ENCODE measurements around the gene MBTPS1. TPM values are rescaled to one million over a fixed set of nuclear protein-coding genes. Genes with fewer than 3 reads are reported as not detected.
A peak's percentile ranks its signal among the peaks of the same experiment; 100 is the strongest.

The MBTPS1 gene
- total RNA-seq, 1 donor from 2014 or later, result 85.9 TPM

DNA sequence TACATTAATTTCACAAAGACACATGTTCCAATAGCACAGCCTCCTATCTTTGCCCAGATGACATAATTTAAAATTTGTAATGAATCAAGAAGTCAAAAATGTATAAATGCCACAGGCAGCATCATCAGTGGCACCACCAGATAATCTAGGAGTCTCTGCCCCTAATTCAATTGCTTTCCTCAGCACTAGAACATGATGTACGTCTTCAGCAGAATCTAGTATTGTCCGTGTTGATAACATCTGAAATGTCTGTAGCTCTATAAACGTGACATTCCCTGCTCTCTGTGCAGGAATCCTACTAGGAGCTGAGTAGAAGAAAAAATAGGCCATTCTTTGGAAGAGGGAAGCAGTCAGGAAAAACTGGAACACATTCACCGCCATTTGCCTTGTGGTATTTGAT is 52.8 kb downstream of the MBTPS1 start:
- H3K9ac ChIP-seq (ENCODE audit: low read length), result no peak overlapping the region
- FAIRE-seq (no peak), DNase-seq (ENCODE audit: low read depth) (no peak)
- no peaks in the 10 kb centered on the region for H3K79me2 ChIP-seq (ENCODE audit: insufficient read depth, low read length)
- H3K36me3 ChIP-seq (ENCODE audit: insufficient read depth, low read length), result peaks cover 35% of the 10 kb centered on the region
- H4K20me1 ChIP-seq (ENCODE audit: insufficient read depth, low read length), result peaks cover 5% of the 10 kb centered on the region
- TF ChIP-seq, protein P1, sequence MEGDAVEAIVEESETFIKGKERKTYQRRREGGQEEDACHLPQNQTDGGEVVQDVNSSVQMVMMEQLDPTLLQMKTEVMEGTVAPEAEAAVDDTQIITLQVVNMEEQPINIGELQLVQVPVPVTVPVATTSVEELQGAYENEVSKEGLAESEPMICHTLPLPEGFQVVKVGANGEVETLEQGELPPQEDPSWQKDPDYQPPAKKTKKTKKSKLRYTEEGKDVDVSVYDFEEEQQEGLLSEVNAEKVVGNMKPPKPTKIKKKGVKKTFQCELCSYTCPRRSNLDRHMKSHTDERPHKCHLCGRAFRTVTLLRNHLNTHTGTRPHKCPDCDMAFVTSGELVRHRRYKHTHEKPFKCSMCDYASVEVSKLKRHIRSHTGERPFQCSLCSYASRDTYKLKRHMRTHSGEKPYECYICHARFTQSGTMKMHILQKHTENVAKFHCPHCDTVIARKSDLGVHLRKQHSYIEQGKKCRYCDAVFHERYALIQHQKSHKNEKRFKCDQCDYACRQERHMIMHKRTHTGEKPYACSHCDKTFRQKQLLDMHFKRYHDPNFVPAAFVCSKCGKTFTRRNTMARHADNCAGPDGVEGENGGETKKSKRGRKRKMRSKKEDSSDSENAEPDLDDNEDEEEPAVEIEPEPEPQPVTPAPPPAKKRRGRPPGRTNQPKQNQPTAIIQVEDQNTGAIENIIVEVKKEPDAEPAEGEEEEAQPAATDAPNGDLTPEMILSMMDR (IDR thresholded peaks at IDR 0.05; ENCODE audit: insufficient read depth, low read depth, low read length), result no peak
- no peak for TF ChIP-seq EZH2 (IDR thresholded peaks at IDR 0.05; ENCODE audit: insufficient read depth, low read length)
- H3K9me3 ChIP-seq (ENCODE audit: insufficient read depth, low read depth, low read length), result no peaks in the 10 kb centered on the region
- H3K4me1 ChIP-seq (ENCODE audit: insufficient read depth, low read length), result no peaks in the 10 kb centered on the region
- H2AFZ ChIP-seq (ENCODE audit: low read depth, low read length), result no peak overlapping the region
- Mint-ChIP-seq H3K4me1 (ENCODE audit: low read depth, unreplicated experiment) (no peaks in the 10 kb centered on the region), H3K9me3 (ENCODE audit: unreplicated experiment) (no peaks in the 10 kb centered on the region), H3K27me3 (ENCODE audit: low read depth, unreplicated experiment) (no peaks in the 10 kb centered on the region), H3K36me3 (ENCODE audit: low read depth, unreplicated experiment) (peaks cover 14% of the 10 kb centered on the region), H3K27ac (ENCODE audit: unreplicated experiment) (no peak overlapping the region), H3K4me3 (ENCODE audit: unreplicated experiment) (no peak overlapping the region)
- no peaks in the 10 kb centered on the region for H3K27me3 ChIP-seq (ENCODE audit: insufficient read depth, low read length)
- H3K4me3 ChIP-seq (ENCODE audit: insufficient read depth, low read depth, low read length), result no peak overlapping the region
- H3K4me2 ChIP-seq (ENCODE audit: low read length), result no peak overlapping the region
- H3K27ac ChIP-seq (ENCODE audit: low read depth, low read length), result no peak overlapping the region

DNA sequence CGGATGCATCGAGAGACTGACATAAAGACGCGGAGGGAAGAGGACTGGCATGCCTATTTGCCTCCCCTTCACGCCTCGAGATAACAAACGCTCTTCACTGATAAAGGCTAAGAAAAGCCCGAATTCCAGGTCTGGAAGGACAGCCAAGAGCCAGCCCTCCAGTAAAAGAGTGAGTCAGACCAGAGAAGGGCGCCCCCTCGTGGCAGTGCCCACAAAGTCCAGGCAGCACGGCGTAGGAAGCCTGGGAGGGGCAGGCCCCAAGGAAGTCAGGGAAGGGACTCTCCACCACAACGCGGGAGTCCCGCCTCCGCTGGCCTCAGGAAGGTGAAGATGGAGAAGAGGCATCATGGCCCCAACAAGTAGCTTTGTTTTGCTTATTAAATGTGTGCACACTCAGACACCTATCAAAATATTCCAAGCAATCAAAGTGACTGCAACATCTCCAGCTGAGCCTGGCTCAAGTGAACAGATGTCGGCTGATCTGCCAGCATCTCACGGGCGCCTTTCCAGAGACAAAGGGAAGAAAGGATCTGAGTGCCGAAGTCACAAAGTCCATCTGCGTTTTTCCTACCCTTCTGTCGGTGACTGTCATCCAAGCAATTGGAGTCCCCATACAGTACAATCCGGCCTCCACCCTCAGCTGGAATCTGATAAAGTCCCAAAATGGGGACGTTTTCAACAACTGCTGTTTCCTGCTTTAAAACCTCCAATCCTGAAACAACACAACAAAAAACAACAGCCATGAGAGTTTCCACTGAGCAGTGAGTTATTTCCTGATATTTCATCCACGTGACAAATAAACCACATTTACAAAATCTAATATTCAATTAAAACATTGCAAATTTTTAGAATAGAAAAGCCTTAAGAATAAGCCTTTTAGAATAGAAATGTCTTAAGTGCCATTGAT is 53.8 kb downstream of the MBTPS1 start:
- DNase-seq (ENCODE audit: low read depth) (peak; percentile 52), FAIRE-seq (no peak)
- peaks cover 36% of the 10 kb centered on the region for H3K36me3 ChIP-seq (ENCODE audit: insufficient read depth, low read length)
- Mint-ChIP-seq H3K9me3 (ENCODE audit: unreplicated experiment) (no peaks in the 10 kb centered on the region), H3K36me3 (ENCODE audit: low read depth, unreplicated experiment) (peaks cover 13% of the 10 kb centered on the region), H3K4me3 (ENCODE audit: unreplicated experiment) (no peak overlapping the region), H3K27me3 (ENCODE audit: low read depth, unreplicated experiment) (no peaks in the 10 kb centered on the region), H3K27ac (ENCODE audit: unreplicated experiment) (no peak overlapping the region), H3K4me1 (ENCODE audit: low read depth, unreplicated experiment) (no peaks in the 10 kb centered on the region)
- H3K4me2 ChIP-seq (ENCODE audit: low read length), result no peak overlapping the region
- TF ChIP-seq, protein P1 (IDR thresholded peaks at IDR 0.05; ENCODE audit: insufficient read depth, low read depth, low read length), result peak; percentile 89
- TF ChIP-seq EZH2 (IDR thresholded peaks at IDR 0.05; ENCODE audit: insufficient read depth, low read length), result no peak
- no peak overlapping the region for H3K9ac ChIP-seq (ENCODE audit: low read length)
- H4K20me1 ChIP-seq (ENCODE audit: insufficient read depth, low read length), result peaks cover 5% of the 10 kb centered on the region
- H3K27ac ChIP-seq (ENCODE audit: low read depth, low read length), result no peak overlapping the region
- H3K4me3 ChIP-seq (ENCODE audit: insufficient read depth, low read depth, low read length), result no peak overlapping the region
- H3K79me2 ChIP-seq (ENCODE audit: insufficient read depth, low read length), result no peaks in the 10 kb centered on the region
- no peaks in the 10 kb centered on the region for H3K9me3 ChIP-seq (ENCODE audit: insufficient read depth, low read depth, low read length)
- H3K27me3 ChIP-seq (ENCODE audit: insufficient read depth, low read length), result no peaks in the 10 kb centered on the region
- no peak overlapping the region for H2AFZ ChIP-seq (ENCODE audit: low read depth, low read length)
- H3K4me1 ChIP-seq (ENCODE audit: insufficient read depth, low read length), result no peaks in the 10 kb centered on the region
